ENCODE results near the gene TARS1. TPM values are rescaled to one million over a fixed set of nuclear protein-coding genes. Genes with fewer than 3 reads are reported as not detected.

Gene TARS1
- 100 to 1,000 TPM in 1 of 3 donors, 10 to 100 TPM in 2; 77.9 to 150 (median 94.6) TPM for total RNA-seq
- long read RNA-seq, donor 1, full-length matches to known transcripts = 139 of 146 reads
- long read RNA-seq, donor 1, partial matches to known transcripts = 5 of 146 reads
- long read RNA-seq, donor 1, other reads (novel, unspliced or antisense) = 2 of 146 reads
- long read RNA-seq, donor 2, full-length matches to known transcripts = 19 of 28 reads
- long read RNA-seq, donor 2, partial matches to known transcripts = 8 of 28 reads
- long read RNA-seq, donor 2, other reads (novel, unspliced or antisense) = 1 of 28 reads

DNA sequence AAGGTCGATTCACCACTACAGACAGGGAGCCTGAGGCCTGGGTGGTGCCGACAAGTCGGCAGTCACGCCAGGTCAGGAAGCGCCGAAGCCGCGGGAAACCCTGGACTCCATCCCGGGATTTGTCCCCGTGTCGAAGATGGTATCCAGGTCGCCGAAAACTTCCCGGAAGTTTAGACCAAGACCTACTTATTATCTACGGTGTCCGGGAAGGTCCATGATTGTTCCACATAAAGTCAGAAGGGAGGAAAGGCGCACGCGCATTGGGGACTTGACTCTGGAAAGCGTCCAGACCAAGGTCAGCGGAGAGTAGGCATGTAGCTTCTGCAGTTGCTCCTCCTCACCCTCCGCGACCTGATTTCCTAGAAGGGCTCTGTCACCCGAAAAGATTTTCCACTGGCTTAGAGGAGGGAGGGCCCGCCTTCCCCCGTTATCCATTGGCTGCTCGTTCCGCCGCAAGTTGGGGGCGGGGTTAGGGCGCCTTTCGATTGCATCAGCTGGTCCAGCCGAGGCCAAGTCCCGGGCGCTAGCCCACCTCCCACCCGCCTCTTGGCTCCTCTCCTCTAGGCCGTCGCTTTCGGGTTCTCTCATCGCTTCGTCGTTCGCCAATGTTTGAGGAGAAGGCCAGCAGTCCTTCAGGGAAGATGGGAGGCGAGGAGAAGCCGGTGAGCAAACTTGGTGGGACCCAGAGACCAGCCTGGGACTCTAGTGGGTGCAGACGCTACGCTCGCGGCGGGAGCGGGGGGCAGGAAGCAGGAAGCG, at the start of gene TARS1:
Gene TARS1 (plus strand): TSS at position 484 of the 759 bp plus-strand sequence. CDS start 122 bp downstream, at position 606.
- DNase-seq (peak; percentile 96 to 99 (median 97)), ATAC-seq (peak; percentile 93)
- H3K36me3 ChIP-seq (ENCODE audit: low read depth) = no peaks in the 10 kb centered on the region
- peaks cover 25% of the 10 kb centered on the region for H3K4me1 ChIP-seq (ENCODE audit: low read depth)
- H3K9me3 ChIP-seq = no peaks in the 10 kb centered on the region
- TF ChIP-seq, protein P1, sequence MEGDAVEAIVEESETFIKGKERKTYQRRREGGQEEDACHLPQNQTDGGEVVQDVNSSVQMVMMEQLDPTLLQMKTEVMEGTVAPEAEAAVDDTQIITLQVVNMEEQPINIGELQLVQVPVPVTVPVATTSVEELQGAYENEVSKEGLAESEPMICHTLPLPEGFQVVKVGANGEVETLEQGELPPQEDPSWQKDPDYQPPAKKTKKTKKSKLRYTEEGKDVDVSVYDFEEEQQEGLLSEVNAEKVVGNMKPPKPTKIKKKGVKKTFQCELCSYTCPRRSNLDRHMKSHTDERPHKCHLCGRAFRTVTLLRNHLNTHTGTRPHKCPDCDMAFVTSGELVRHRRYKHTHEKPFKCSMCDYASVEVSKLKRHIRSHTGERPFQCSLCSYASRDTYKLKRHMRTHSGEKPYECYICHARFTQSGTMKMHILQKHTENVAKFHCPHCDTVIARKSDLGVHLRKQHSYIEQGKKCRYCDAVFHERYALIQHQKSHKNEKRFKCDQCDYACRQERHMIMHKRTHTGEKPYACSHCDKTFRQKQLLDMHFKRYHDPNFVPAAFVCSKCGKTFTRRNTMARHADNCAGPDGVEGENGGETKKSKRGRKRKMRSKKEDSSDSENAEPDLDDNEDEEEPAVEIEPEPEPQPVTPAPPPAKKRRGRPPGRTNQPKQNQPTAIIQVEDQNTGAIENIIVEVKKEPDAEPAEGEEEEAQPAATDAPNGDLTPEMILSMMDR (IDR thresholded peaks at IDR 0.05) = no peak
- peak within 1 kb of the TSS; percentile 67 for H3K4me3 ChIP-seq
- intact Hi-C loops (cut with DNase I, micrococcal nuclease) = no loop called here

DNA sequence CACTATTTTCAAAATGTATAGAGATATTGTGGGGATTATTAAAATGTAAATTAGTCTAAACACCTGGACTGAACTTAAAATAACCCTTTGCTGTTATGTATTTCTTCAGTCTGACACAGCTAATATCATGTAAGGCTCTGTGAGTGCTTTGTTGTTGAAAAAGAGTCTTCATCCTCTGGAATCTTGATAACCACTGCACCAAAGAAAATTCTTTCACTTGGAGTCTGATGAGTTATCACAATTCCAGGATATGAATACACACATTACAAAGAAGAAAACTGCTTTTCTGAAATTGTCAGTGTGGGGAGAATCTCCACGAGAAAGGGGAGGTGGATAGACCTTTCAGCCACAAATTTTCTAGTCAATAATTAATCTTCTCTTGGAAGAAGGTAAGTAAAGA, 42.3 kb upstream of the TARS1 start:
- intact Hi-C loops (cut with DNase I, micrococcal nuclease) = no loop called here
- H3K36me3 ChIP-seq (ENCODE audit: low read depth) = no peaks in the 10 kb centered on the region
- no peak for ATAC-seq
- H3K9me3 ChIP-seq = no peaks in the 10 kb centered on the region
- H3K4me1 ChIP-seq (ENCODE audit: low read depth) = no peaks in the 10 kb centered on the region
- no peak for DNase-seq
- TF ChIP-seq, protein P1 (IDR thresholded peaks at IDR 0.05) = no peak
- no peak overlapping the region for H3K4me3 ChIP-seq

DNA sequence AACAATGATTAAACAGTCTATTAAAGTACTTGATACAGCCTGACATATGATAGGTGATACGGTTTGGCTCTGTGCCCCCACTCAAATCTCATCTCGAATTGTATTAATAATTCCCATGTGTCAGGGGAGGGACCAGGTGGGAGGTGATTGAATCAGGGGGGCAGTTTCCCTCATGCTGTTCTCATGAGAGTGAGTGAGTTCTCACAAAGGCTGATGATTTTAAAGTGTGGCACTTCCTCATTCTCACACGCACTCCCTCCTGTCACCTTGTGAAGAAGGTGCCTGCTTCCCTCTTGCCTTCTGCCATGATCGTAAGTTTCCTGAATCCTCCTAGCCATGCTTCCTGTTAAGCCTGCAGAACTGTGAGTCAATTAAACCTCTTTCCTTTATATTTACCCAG, 40.1 kb upstream of the TARS1 start:
- Histone ChIP-seq H3K36me3 (ENCODE audit: low read depth) (no peaks in the 10 kb centered on the region), H3K4me3 (no peak overlapping the region), H3K4me1 (ENCODE audit: low read depth) (no peaks in the 10 kb centered on the region), H3K9me3 (no peaks in the 10 kb centered on the region)
- ATAC-seq = no peak
- TF ChIP-seq, protein P1 (IDR thresholded peaks at IDR 0.05) = no peak
- DNase-seq = no peak
- intact Hi-C loops (cut with DNase I, micrococcal nuclease) = no loop called here

DNA sequence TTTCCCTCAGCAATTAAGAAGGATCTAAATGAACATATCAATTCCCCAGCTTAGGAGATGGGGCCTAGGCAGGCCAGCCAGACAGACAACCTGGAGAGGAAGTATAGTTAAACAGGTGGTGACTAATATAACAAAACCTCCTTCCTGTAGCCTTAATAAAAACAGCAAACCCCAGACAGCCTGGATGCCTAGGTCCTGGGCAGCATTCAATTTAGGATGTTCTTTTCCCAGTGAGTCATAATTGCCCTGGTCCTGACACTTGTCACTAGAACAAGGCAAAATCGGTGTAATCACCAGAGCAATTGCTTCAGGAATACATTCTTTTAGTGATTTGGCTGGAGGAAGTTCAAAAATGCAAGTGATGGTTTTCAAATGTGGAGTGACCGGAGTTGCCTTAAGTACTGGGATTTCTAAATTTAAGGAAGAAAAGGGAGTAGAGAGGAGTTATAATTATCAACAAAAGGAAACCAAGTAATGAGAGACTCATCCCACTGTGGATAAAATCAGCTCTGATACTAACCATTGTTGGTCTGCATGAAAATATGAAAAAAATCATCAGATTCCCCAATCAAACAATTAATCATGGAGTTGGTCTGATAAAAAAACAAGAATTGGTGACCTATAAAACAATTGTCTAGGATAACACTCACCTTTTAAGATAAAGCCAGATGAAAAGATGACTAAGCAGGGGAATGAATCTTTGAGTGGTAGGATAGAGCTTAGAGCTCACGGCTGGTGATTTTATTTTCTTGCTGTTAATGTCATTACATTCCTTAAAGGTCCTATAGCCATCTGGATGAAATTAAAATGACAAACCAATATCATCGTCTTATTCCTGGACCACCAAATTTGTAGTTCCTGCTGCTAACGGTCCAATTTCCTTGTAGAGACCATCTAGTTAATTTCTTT, 39.0 kb upstream of the TARS1 start:
- Histone ChIP-seq H3K4me3 (no peak overlapping the region), H3K9me3 (no peaks in the 10 kb centered on the region), H3K4me1 (ENCODE audit: low read depth) (no peaks in the 10 kb centered on the region), H3K36me3 (ENCODE audit: low read depth) (no peaks in the 10 kb centered on the region)
- no peak for ATAC-seq
- no peak for DNase-seq
- TF ChIP-seq, protein P1 (IDR thresholded peaks at IDR 0.05) = no peak
- intact Hi-C loops (cut with DNase I, micrococcal nuclease) = no loop called here

DNA sequence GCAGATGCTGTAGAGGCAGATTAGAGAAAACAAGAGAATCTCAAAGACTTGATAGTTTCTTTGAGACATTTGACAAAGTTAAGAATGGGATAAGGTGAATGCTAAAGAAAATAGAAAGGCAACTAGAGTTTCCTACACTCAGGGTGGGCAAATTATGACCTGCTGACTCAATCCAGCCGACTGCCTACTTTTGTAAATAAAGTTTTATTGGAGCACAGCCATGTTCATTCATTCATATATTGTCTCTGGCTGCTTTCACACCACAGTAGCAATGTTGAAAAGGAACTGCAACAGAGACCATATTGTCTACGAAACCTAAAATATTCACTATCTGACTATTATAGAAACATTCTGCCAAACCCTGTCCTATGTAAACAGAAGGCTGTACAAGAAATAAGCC, 37.6 kb upstream of the TARS1 start:
- no peaks in the 10 kb centered on the region for H3K9me3 ChIP-seq
- H3K4me1 ChIP-seq (ENCODE audit: low read depth) = no peaks in the 10 kb centered on the region
- H3K4me3 ChIP-seq = no peak overlapping the region
- intact Hi-C loops (cut with DNase I, micrococcal nuclease) = no loop called here
- no peak for ATAC-seq
- no peaks in the 10 kb centered on the region for H3K36me3 ChIP-seq (ENCODE audit: low read depth)
- DNase-seq = no peak
- TF ChIP-seq, protein P1 (IDR thresholded peaks at IDR 0.05) = no peak

Data from mucosa of descending colon (tissue), 3 donors.